Neural progenitor cell (in vitro differentiated cells): ENCODE results near the gene GPRC5B.

Source experiments
- EZH2 ChIP-seq: fragments of 200-600 bp; sonication (generic); IDR thresholded peaks from 2 replicates; pipeline ENCODE4 v1.6.1; 2017; ENCODE audit warnings: antibody characterized with exemption, mild to moderate bottlenecking, moderate library complexity
- TF ChIP-seq, protein P1 (sequence below): fragments of 200-600 bp; sonication (generic); IDR thresholded peaks from 2 replicates; pipeline ENCODE4 v1.5.1; 2017; ENCODE audit warnings: antibody characterized with exemption, mild to moderate bottlenecking

GRCh38 chr16:19908921-19909320, 24.3 kb upstream of the GPRC5B start:
- TF ChIP-seq, protein P1, sequence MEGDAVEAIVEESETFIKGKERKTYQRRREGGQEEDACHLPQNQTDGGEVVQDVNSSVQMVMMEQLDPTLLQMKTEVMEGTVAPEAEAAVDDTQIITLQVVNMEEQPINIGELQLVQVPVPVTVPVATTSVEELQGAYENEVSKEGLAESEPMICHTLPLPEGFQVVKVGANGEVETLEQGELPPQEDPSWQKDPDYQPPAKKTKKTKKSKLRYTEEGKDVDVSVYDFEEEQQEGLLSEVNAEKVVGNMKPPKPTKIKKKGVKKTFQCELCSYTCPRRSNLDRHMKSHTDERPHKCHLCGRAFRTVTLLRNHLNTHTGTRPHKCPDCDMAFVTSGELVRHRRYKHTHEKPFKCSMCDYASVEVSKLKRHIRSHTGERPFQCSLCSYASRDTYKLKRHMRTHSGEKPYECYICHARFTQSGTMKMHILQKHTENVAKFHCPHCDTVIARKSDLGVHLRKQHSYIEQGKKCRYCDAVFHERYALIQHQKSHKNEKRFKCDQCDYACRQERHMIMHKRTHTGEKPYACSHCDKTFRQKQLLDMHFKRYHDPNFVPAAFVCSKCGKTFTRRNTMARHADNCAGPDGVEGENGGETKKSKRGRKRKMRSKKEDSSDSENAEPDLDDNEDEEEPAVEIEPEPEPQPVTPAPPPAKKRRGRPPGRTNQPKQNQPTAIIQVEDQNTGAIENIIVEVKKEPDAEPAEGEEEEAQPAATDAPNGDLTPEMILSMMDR = no peak
- no peak for TF ChIP-seq EZH2
